SK-N-SH (cell line): ENCODE results near the gene DDX25. TPM values are rescaled to one million over a fixed set of nuclear protein-coding genes. Genes with fewer than 3 reads are reported as not detected.

Experiments
- CTCF ChIA-PET: fragments of 300-600, 350-600 bp; formaldehyde crosslinking; extraction: SDS; loops from one replicate; lab custom pipeline; 2021; lab: Yijun Ruan, JAX
- POLR2A ChIA-PET: fragments of 350-600 bp; sonication (Branson Sonifier 250); formaldehyde crosslinking; extraction: SDS; loops from one replicate; lab custom pipeline; 2020; ENCODE audit warnings: antibody characterized with exemption, inconsistent platforms; lab: Yijun Ruan, JAX
- DNase-seq: peaks from one replicate; pipeline ENCODE4 v3.0.0; 2012
- H2AFZ ChIP-seq: fragments of 200-600 bp; sonication (generic); 2 replicates; pipeline ENCODE4 v1.8.1; 2016; ENCODE audit warnings: antibody characterized with exemption, mild to moderate bottlenecking, low read depth
- H3F3A ChIP-seq: fragments of 200-600 bp; sonication (generic); replicated peaks from 2 replicates; pipeline ENCODE3; 2016; ENCODE audit warnings: antibody characterized with exemption, mild to moderate bottlenecking; ENCODE audit not compliant: insufficient read depth
- H3K27ac ChIP-seq, 2 experiments: fragments of 200-500 bp in 1 of 2; fragments of 200-600 bp in 1 of 2; sonication (Bioruptor generic) in 1 of 2; sonication (generic), shearing (Covaris generic) in 1 of 2; 2 replicates each; pipeline versions ENCODE4 v1.5.1 to v1.6.1; 2014 to 2016; ENCODE audit warnings: low read depth in 2 of 2, inconsistent platforms in 1 of 2, low read length in 1 of 2, mild to moderate bottlenecking in 1 of 2, mixed read lengths in 1 of 2
- H3K27me3 ChIP-seq: fragments of 200-600 bp; sonication (generic), shearing (Covaris generic); 2 replicates; pipeline ENCODE4 v1.6.1; 2016; ENCODE audit warnings: mixed run types; ENCODE audit not compliant: insufficient read depth
- H3K36me3 ChIP-seq, 2 experiments: fragments of 200-500 bp in 1 of 2; fragments of 200-600 bp in 1 of 2; sonication (Bioruptor generic) in 1 of 2; sonication (generic) in 1 of 2; replicated peaks in 1 of 2; 2 replicates each; pipeline versions ENCODE3 to v1.5.1; 2014 to 2016; ENCODE audit warnings: low read length in 1 of 2, mild to moderate bottlenecking in 1 of 2; ENCODE audit not compliant: insufficient read depth in 2 of 2, control insufficient read depth in 1 of 2
- H3K4me1 ChIP-seq, 2 experiments: fragments of 200-500 bp in 1 of 2; fragments of 200-600 bp in 1 of 2; sonication (Bioruptor generic) in 1 of 2; sonication (generic), shearing (Covaris generic) in 1 of 2; 2 replicates each; pipeline versions ENCODE4 v1.5.1 to v1.6.1; 2014 to 2016; ENCODE audit warnings: low read depth in 1 of 2, low read length in 1 of 2, mixed run types in 1 of 2; ENCODE audit not compliant: insufficient read depth in 2 of 2, control insufficient read depth in 1 of 2
- H3K4me2 ChIP-seq: fragments of 200-600 bp; sonication (generic), shearing (Covaris generic); 2 replicates; pipeline ENCODE4 v1.6.1; 2017; ENCODE audit warnings: mixed run types
- H3K4me3 ChIP-seq, 2 experiments: fragments of 200-500 bp in 1 of 2; fragments of 200-600 bp in 1 of 2; sonication (Bioruptor generic) in 1 of 2; sonication (generic), shearing (Covaris generic) in 1 of 2; 2 replicates each; pipeline versions ENCODE4 v1.5.1 to v1.8.1; 2014 to 2016; ENCODE audit warnings: low read depth in 2 of 2, inconsistent platforms in 1 of 2, low read length in 1 of 2, mild to moderate bottlenecking in 1 of 2, mixed read lengths in 1 of 2, moderate library complexity in 1 of 2
- H3K79me2 ChIP-seq: fragments of 200-600 bp; sonication (generic); 2 replicates; pipeline ENCODE4 v1.8.1; 2017; ENCODE audit warnings: mild to moderate bottlenecking; ENCODE audit not compliant: insufficient read depth
- H3K9ac ChIP-seq: fragments of 200-600 bp; sonication (generic); 2 replicates; pipeline ENCODE4 v1.6.1; 2017; ENCODE audit warnings: mixed run types
- H3K9me2 ChIP-seq: fragments of 200-600 bp; sonication (generic); 2 replicates; pipeline ENCODE4 v1.6.1; 2017; ENCODE audit warnings: mixed run types
- H3K9me3 ChIP-seq: fragments of 200-600 bp; sonication (generic); 2 replicates; pipeline ENCODE4 v1.6.1; 2017; ENCODE audit warnings: mixed run types, mild to moderate bottlenecking, moderate library complexity
- H4K20me1 ChIP-seq: fragments of 200-600 bp; sonication (generic); 2 replicates; pipeline ENCODE4 v1.6.1; 2017; ENCODE audit warnings: mild to moderate bottlenecking, mixed run types; ENCODE audit not compliant: insufficient read depth
- ELF1 ChIP-seq: IDR thresholded peaks from 2 replicates; pipeline ENCODE4 v1.4.0; 2012
- EP300 ChIP-seq, 2 experiments: IDR thresholded peaks; 2 replicates each; pipeline versions ENCODE4 v1.4.0 to v1.6.1; 2012; ENCODE audit warnings: borderline replicate concordance in 1 of 2, low read depth in 1 of 2, low read length in 1 of 2
- EZH2phosphoT487 ChIP-seq: fragments of 200-600 bp; sonication (generic); IDR thresholded peaks from 2 replicates; pipeline ENCODE4 v1.6.1; 2017; ENCODE audit warnings: low read depth, mixed run types, mild to moderate bottlenecking, antibody characterized with exemption, moderate library complexity, borderline replicate concordance
- FOSL2 ChIP-seq: IDR thresholded peaks from 2 replicates; pipeline ENCODE4 v1.4.0; 2012; ENCODE audit warnings: low read depth, mild to moderate bottlenecking, moderate library complexity, borderline replicate concordance
- FOXJ3 ChIP-seq: sonication (generic); formaldehyde crosslinking; IDR thresholded peaks from 2 replicates; pipeline ENCODE4 v1.5.1; 2020; ENCODE audit warnings: mild to moderate bottlenecking, missing genetic modification reagents
- GATA2 ChIP-seq: sonication (generic); formaldehyde crosslinking; IDR thresholded peaks from 2 replicates; pipeline ENCODE4 v1.5.0; 2020; ENCODE audit warnings: mild to moderate bottlenecking, missing genetic modification reagents
- MXI1 ChIP-seq: IDR thresholded peaks from 2 replicates; pipeline ENCODE4 v1.6.1; 2012; ENCODE audit warnings: mild to moderate bottlenecking, low read depth, low read length, improper control_type of control experiment
- NFIC ChIP-seq: IDR thresholded peaks from 2 replicates; pipeline ENCODE4 v1.4.0; 2012; ENCODE audit warnings: borderline replicate concordance
- NRF1 ChIP-seq: IDR thresholded peaks from 2 replicates; pipeline ENCODE4 v1.6.1; 2012; ENCODE audit warnings: low read depth, mild to moderate bottlenecking, low read length
- RCOR1 ChIP-seq: fragments of 150-350 bp; IDR thresholded peaks from 2 replicates; pipeline ENCODE4 v1.6.1; 2017; ENCODE audit warnings: antibody characterized with exemption, low read length
- RFX5 ChIP-seq: IDR thresholded peaks from 2 replicates; pipeline ENCODE4 v1.6.1; 2012; ENCODE audit warnings: mild to moderate bottlenecking, improper control_type of control experiment, low read length
- SIN3A ChIP-seq: IDR thresholded peaks from 2 replicates; pipeline ENCODE4 v1.6.1; 2012; ENCODE audit warnings: low read depth, mild to moderate bottlenecking, low read length, moderate library complexity, borderline replicate concordance
- TAF1 ChIP-seq: IDR thresholded peaks from 2 replicates; pipeline ENCODE4 v1.6.1; 2012; ENCODE audit warnings: low read depth, mild to moderate bottlenecking, low read length, moderate library complexity, borderline replicate concordance
- TCF12 ChIP-seq: IDR thresholded peaks from 2 replicates; pipeline ENCODE4 v1.4.0; 2012
- TEAD4 ChIP-seq: IDR thresholded peaks from 2 replicates; pipeline ENCODE4 v1.4.0; 2012; ENCODE audit warnings: mild to moderate bottlenecking, borderline replicate concordance; ENCODE audit not compliant: insufficient read depth
- YY1 ChIP-seq: IDR thresholded peaks from 2 replicates; pipeline ENCODE4 v1.4.0; 2012; ENCODE audit warnings: low read depth, mild to moderate bottlenecking
- WGBS: methylation state at CpG from one replicate; pipeline ENCODE4 v1.1.6; 2017; ENCODE audit warnings: low lambda C conversion rate; 5-methylcytosine and 5-hydroxymethylcytosine counted together
- polyA plus RNA-seq, 3 experiments: library from polyadenylated mRNA; depleted of rRNA; stranded (reverse); fragments of >200 nt; gene quantifications; 2 replicates each; pipeline ENCODE4 v1.2.3, GENCODE V29; 2012
- TF ChIP-seq, protein P1 (sequence below): fragments of 150-350 bp; IDR thresholded peaks from 2 replicates; pipeline ENCODE4 v1.6.1; 2016; ENCODE audit warnings: mild to moderate bottlenecking, low read depth, low read length
- TF ChIP-seq, protein P2 (sequence below): IDR thresholded peaks from 2 replicates; pipeline ENCODE4 v1.4.0; 2012; ENCODE audit warnings: low read depth, borderline replicate concordance
- TF ChIP-seq, protein P3 (sequence below): IDR thresholded peaks from 2 replicates; pipeline ENCODE4; 2012
- TF ChIP-seq, protein P4 (sequence below): IDR thresholded peaks from 2 replicates; pipeline ENCODE4 v1.6.1; 2012; ENCODE audit warnings: mild to moderate bottlenecking, low read depth, low read length, moderate library complexity
- TF ChIP-seq, protein P5 (sequence below): fragments of 150-350 bp; IDR thresholded peaks from 2 replicates; pipeline ENCODE4 v1.6.1; 2017; ENCODE audit warnings: antibody characterized with exemption, low read length, low read depth, borderline replicate concordance

Gene DDX25
- polyA plus RNA-seq, 1 of the 3 experiments (the other 2 are of a cell fraction) = 0.12 TPM

DNA sequence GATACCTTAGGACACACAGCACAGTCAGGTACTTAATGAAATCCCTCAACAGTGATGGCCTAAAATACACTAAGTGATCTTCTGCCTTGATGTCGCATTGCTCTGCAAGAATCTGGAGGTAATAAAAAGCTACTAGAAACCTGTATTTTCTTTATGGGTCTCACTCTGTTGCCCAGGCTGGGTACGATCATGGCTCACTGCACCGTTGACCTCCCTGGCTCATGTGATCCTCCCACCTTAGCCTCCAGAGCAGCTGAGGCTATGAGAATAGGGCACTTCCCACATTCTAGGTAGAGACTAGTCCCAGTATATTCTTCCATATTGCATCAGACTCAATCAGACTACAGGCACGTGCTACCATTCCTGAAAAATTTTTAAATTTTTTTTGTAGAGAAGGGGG is 63.2 kb downstream of the DDX25 start:
- CTCF ChIA-PET = no interaction called here
- H3K79me2 ChIP-seq = no peaks in the 10 kb centered on the region
- no peaks in the 10 kb centered on the region for H3F3A ChIP-seq
- H3K4me2 ChIP-seq = no peak overlapping the region
- no peaks in the 10 kb centered on the region for H4K20me1 ChIP-seq
- H3K9me2 ChIP-seq = no peaks in the 10 kb centered on the region
- H2AFZ ChIP-seq = no peak overlapping the region
- no peaks in the 10 kb centered on the region for H3K27me3 ChIP-seq
- no peak overlapping the region for H3K27ac ChIP-seq
- DNase-seq = no peak
- POLR2A ChIA-PET = no interaction called here
- WGBS = 92% methylated on average over 4 of the region's 4 CpGs
- no peak for TF ChIP-seq EP300 (IDR thresholded peaks at IDR 0.05; ENCODE audit: borderline replicate concordance in 1 of 2, low read depth in 1 of 2, low read length in 1 of 2)
- TF ChIP-seq SIN3A = no peak
- TF ChIP-seq NFIC = no peak
- no peak for TF ChIP-seq NRF1
- TF ChIP-seq TCF12 = no peak
- no peak for TF ChIP-seq TEAD4
- no peak for TF ChIP-seq EZH2phosphoT487
- no peak for TF ChIP-seq FOSL2
- no peak for TF ChIP-seq GATA2 (CRISPR knock-in tag)
- H3K9me3 ChIP-seq = no peaks in the 10 kb centered on the region
- no peak overlapping the region for H3K9ac ChIP-seq
- no peak overlapping the region for H3K4me3 ChIP-seq
- H3K36me3 ChIP-seq = peaks cover 0 to 10% of the 10 kb centered on the region in 2 experiments
- peaks cover 0 to 5% of the 10 kb centered on the region in 2 experiments; a peak in 2 of 4 replicates for H3K4me1 ChIP-seq

DNA sequence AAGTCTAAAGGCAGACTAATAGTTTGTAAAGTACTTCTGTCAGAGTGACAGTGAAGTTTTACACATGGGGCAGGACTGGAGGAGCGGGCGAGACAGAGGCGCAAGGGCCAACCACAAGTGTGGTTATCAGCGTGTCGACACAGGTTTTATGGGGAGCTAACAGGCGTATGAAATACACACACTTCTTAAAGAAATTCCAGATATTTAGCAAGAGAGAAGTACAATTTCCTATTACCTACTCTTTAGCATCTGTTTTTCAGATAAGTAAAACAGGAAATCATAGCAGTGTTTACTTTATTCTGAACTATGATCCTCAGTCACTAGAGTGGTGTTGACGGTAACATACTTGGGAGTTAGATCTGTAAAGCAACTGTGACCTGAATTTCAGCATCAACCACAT is 64.0 kb downstream of the DDX25 start:
- H3K4me1 ChIP-seq = peaks cover 0 to 5% of the 10 kb centered on the region in 2 experiments; a peak in 2 of 4 replicates
- CTCF ChIA-PET = interaction anchor here (1.1 kb wide), 2 partner anchors 19 to 226 kb away, joined by 3 read pairs; no protein-coding TSS in a partner anchor
- TF ChIP-seq RFX5 = no peak
- TF ChIP-seq, protein P1, sequence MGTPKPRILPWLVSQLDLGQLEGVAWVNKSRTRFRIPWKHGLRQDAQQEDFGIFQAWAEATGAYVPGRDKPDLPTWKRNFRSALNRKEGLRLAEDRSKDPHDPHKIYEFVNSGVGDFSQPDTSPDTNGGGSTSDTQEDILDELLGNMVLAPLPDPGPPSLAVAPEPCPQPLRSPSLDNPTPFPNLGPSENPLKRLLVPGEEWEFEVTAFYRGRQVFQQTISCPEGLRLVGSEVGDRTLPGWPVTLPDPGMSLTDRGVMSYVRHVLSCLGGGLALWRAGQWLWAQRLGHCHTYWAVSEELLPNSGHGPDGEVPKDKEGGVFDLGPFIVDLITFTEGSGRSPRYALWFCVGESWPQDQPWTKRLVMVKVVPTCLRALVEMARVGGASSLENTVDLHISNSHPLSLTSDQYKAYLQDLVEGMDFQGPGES = no peak
- TF ChIP-seq, protein P2, sequence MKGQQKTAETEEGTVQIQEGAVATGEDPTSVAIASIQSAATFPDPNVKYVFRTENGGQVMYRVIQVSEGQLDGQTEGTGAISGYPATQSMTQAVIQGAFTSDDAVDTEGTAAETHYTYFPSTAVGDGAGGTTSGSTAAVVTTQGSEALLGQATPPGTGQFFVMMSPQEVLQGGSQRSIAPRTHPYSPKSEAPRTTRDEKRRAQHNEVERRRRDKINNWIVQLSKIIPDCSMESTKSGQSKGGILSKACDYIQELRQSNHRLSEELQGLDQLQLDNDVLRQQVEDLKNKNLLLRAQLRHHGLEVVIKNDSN = no peak
- TF ChIP-seq, protein P3, sequence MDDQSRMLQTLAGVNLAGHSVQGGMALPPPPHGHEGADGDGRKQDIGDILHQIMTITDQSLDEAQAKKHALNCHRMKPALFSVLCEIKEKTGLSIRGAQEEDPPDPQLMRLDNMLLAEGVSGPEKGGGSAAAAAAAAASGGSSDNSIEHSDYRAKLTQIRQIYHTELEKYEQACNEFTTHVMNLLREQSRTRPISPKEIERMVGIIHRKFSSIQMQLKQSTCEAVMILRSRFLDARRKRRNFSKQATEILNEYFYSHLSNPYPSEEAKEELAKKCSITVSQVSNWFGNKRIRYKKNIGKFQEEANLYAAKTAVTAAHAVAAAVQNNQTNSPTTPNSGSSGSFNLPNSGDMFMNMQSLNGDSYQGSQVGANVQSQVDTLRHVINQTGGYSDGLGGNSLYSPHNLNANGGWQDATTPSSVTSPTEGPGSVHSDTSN = no peak
- no peak for TF ChIP-seq YY1
- TF ChIP-seq FOXJ3 (CRISPR knock-in tag) = no peak
- no peak for TF ChIP-seq RCOR1
- TF ChIP-seq, protein P4, sequence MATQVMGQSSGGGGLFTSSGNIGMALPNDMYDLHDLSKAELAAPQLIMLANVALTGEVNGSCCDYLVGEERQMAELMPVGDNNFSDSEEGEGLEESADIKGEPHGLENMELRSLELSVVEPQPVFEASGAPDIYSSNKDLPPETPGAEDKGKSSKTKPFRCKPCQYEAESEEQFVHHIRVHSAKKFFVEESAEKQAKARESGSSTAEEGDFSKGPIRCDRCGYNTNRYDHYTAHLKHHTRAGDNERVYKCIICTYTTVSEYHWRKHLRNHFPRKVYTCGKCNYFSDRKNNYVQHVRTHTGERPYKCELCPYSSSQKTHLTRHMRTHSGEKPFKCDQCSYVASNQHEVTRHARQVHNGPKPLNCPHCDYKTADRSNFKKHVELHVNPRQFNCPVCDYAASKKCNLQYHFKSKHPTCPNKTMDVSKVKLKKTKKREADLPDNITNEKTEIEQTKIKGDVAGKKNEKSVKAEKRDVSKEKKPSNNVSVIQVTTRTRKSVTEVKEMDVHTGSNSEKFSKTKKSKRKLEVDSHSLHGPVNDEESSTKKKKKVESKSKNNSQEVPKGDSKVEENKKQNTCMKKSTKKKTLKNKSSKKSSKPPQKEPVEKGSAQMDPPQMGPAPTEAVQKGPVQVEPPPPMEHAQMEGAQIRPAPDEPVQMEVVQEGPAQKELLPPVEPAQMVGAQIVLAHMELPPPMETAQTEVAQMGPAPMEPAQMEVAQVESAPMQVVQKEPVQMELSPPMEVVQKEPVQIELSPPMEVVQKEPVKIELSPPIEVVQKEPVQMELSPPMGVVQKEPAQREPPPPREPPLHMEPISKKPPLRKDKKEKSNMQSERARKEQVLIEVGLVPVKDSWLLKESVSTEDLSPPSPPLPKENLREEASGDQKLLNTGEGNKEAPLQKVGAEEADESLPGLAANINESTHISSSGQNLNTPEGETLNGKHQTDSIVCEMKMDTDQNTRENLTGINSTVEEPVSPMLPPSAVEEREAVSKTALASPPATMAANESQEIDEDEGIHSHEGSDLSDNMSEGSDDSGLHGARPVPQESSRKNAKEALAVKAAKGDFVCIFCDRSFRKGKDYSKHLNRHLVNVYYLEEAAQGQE = no peak
- no peak for TF ChIP-seq NRF1
- TF ChIP-seq, protein P5, sequence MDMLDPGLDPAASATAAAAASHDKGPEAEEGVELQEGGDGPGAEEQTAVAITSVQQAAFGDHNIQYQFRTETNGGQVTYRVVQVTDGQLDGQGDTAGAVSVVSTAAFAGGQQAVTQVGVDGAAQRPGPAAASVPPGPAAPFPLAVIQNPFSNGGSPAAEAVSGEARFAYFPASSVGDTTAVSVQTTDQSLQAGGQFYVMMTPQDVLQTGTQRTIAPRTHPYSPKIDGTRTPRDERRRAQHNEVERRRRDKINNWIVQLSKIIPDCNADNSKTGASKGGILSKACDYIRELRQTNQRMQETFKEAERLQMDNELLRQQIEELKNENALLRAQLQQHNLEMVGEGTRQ = no peak
- TF ChIP-seq TAF1 = no peak
- no peak for TF ChIP-seq EZH2phosphoT487
- no peak for TF ChIP-seq ELF1
- no peak for TF ChIP-seq MXI1

More for the DNA sequence above, 64.0 kb downstream of the DDX25 start:
- no peaks in the 10 kb centered on the region for H4K20me1 ChIP-seq
- no peaks in the 10 kb centered on the region for H3K9me2 ChIP-seq
- no peak for DNase-seq
- H2AFZ ChIP-seq = no peak overlapping the region
- no peak overlapping the region for H3K27ac ChIP-seq
- no peaks in the 10 kb centered on the region for H3K9me3 ChIP-seq
- no peaks in the 10 kb centered on the region for H3K27me3 ChIP-seq
- no peak overlapping the region for H3K4me2 ChIP-seq
- 94% methylated on average over 7 of the region's 7 CpGs for WGBS
- H3K36me3 ChIP-seq = peaks cover 0 to 3% of the 10 kb centered on the region in 2 experiments
- H3K4me3 ChIP-seq = no peak overlapping the region
- H3K9ac ChIP-seq = no peak overlapping the region
- no peaks in the 10 kb centered on the region for H3K79me2 ChIP-seq
- H3F3A ChIP-seq = no peaks in the 10 kb centered on the region
- POLR2A ChIA-PET = no interaction called here
